Right lobe of liver (tissue), 4 donors: ENCODE measurements around the gene FGGY.

Experiments
- POLR2A ChIP-seq: fragments of 450-650 bp; IDR thresholded peaks from one replicate; pipeline ENCODE4 v1.6.1; 2017; ENCODE audit warnings: antibody characterized with exemption, mild to moderate bottlenecking
- TF ChIP-seq, protein P1 (sequence below), 4 donors: fragments of 200-600 bp in 3 of 4; fragments of 450-650 bp in 1 of 4; IDR thresholded peaks; one replicate each; pipeline versions ENCODE4 v1.5.1 to v1.8.0; 2016 to 2022; ENCODE audit warnings: antibody characterized with exemption in 4 of 4, mild to moderate bottlenecking in 2 of 4
- donor health status: DM: no; HTN: no; CAD: no.
- donor health status: DM: no; HTN: no; CAD: no.
- donor health status: DM: no; HTN: yes; CAD: no.

DNA sequence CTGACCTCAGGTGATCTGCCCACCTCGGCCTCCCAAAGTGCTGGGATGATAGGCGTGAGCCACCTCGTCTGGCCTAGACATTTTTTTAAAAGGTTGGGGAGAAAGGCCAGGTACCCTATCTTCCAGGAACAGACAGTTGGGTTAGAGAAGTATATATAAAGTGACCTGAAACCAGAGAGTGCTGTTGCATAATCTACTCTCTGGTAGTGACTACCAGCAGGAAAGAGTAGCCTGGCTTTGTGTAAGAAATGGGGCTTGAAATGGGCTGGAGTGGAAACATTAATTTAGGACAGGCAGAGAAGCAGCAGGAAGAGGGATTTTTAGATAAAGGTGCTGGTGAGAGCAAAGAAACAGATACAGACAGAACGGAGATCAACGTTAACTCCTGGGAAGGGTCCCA, 392.1 kb downstream of the FGGY start:
- no peak for TF ChIP-seq POLR2A
- TF ChIP-seq, protein P1, sequence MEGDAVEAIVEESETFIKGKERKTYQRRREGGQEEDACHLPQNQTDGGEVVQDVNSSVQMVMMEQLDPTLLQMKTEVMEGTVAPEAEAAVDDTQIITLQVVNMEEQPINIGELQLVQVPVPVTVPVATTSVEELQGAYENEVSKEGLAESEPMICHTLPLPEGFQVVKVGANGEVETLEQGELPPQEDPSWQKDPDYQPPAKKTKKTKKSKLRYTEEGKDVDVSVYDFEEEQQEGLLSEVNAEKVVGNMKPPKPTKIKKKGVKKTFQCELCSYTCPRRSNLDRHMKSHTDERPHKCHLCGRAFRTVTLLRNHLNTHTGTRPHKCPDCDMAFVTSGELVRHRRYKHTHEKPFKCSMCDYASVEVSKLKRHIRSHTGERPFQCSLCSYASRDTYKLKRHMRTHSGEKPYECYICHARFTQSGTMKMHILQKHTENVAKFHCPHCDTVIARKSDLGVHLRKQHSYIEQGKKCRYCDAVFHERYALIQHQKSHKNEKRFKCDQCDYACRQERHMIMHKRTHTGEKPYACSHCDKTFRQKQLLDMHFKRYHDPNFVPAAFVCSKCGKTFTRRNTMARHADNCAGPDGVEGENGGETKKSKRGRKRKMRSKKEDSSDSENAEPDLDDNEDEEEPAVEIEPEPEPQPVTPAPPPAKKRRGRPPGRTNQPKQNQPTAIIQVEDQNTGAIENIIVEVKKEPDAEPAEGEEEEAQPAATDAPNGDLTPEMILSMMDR (IDR thresholded peaks at IDR 0.05) = no peak
